ENCODE data around the gene CCNK.

The CCNK gene

DNA sequence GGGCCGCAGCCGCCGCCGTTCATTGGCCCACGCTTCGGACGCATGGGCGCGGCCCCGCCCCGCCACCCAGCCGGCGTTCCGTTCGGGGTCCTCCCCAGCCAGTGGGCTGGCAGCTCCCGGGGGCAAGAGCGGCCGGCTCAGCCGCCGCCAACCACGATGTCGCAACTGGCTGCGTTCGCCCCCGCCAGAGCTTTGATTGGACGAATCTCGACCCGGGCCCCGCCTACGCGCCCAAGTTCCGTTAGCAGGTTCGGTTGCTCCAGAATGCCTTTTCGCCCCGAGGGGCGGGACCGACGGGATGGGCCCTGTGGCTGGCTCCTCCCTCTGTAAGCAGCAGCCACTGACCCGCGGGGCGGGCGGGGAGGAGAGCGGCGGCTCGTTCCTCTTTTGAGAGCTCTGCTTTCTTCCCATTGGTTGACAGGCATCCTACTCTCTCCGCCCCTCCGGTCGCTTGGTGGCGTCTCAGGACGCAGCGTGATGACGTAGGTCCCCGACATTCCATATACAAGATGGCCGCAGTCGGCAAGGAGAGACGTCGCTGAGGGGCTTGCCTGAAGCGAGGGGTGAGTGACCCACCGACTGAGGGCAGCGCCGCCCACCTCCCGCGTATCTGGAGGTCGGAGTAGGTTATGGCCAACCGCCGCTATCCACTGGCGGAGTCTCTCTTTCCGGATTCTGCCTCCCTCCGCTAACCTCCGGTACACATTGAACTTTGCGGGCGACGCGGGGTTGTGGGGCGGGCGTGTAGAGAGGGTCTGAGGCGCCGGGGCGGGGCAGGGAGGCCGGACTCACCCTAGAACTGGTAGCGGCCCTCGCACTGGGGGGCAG, at the start of gene CCNK:
TSS of gene CCNK (plus strand) at position 493 of the 828 bp plus-strand sequence. CDS start 11,269 bp downstream, outside the sequence.
- TF ChIP-seq Cebpa-rat (IDR thresholded peaks at IDR 0.05): peak in 9 of 11 experiments; percentile 60 to 88 (median 81); a peak in 16 of 22 replicates
- peak within 1 kb of the TSS; percentile 87 to 99 (median 96) for H3K4me2 ChIP-seq
- peaks cover 0 to 8% (median 0%) of the 10 kb centered on the region in 11 experiments; a peak in 2 of 22 replicates for H3K36me3 ChIP-seq
- peaks cover 43 to 76% (median 57%) of the 10 kb centered on the region in 10 experiments for H3K4me1 ChIP-seq
- no peaks in the 10 kb centered on the region for H3K9me3 ChIP-seq (replicated peaks in 1 of 11)
- peak within 1 kb of the TSS; percentile 92 to 98 (median 95) for H3K9ac ChIP-seq
- peaks cover 72 to 93% (median 85%) of the 10 kb centered on the region in 11 experiments for H4K20me1 ChIP-seq
- H3K27me3 ChIP-seq: no peaks in the 10 kb centered on the region
- peak within 1 kb of the TSS; percentile 89 to 98 (median 95) for H3K4me3 ChIP-seq
- peak within 1 kb of the TSS; percentile 90 to 97 (median 94) for H3K27ac ChIP-seq

DNA sequence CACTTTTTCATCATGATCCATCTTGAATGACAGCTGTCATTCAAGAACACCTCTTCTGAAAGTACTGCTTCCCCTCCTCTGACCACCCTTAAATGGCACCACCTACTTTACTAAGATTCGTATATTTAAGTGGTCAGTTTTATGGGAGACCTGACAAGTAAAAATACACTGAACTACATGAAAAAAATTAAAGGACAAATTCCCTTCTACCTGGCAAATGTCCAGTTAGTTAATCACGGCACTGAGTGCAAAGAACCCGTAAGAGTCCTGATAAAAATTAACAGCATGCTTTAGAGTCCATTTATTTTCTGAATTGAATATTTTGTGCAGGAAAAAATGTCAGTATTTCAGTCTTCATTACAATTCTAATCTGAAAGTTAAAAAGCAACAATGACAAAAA, 49.2 kb upstream of the CCNK start:
- H4K20me1 ChIP-seq: peaks cover 0 to 93% (median 43%) of the 10 kb centered on the region in 11 experiments; a peak in 20 of 22 replicates
- H3K9ac ChIP-seq: no peak overlapping the region
- H3K4me2 ChIP-seq: no peak overlapping the region
- TF ChIP-seq Cebpa-rat (IDR thresholded peaks at IDR 0.05): no peak
- no peaks in the 10 kb centered on the region for H3K27me3 ChIP-seq
- peaks cover 83 to 100% (median 95%) of the 10 kb centered on the region in 11 experiments for H3K36me3 ChIP-seq
- H3K27ac ChIP-seq: no peak overlapping the region
- H3K9me3 ChIP-seq (replicated peaks in 1 of 11): peaks cover 11 to 25% (median 18%) of the 10 kb centered on the region in 11 experiments; a peak in 21 of 22 replicates
- no peak overlapping the region for H3K4me3 ChIP-seq
- H3K4me1 ChIP-seq: peaks cover 19 to 30% (median 25%) of the 10 kb centered on the region in 10 experiments

DNA sequence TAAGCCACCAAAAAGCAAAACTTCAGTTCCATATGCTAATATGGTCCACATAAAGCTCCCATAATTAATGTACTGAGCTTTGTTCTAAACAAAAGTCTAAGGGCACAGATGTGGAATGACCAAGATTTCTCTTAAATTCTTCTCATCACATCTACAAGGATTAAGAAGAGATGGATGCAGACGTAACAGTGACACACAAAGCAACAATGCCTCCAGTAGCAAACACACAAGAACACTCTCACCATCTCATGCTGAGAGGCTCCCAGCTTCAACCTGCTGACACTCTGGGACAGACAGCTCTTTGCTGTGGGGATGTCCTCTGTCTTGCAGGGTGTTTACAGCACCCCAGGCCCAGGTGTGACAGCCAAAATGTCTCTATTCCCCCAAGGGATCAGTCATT, 48.7 kb upstream of the CCNK start:
- no peak for TF ChIP-seq Cebpa-rat (IDR thresholded peaks at IDR 0.05)
- no peak overlapping the region for H3K9ac ChIP-seq
- H3K27ac ChIP-seq: no peak overlapping the region
- peaks cover 0 to 93% (median 44%) of the 10 kb centered on the region in 11 experiments; a peak in 20 of 22 replicates for H4K20me1 ChIP-seq
- H3K4me3 ChIP-seq: no peak overlapping the region
- H3K4me2 ChIP-seq: no peak overlapping the region
- H3K4me1 ChIP-seq: peaks cover 24 to 34% (median 27%) of the 10 kb centered on the region in 10 experiments
- peaks cover 11 to 25% (median 18%) of the 10 kb centered on the region in 11 experiments; a peak in 21 of 22 replicates for H3K9me3 ChIP-seq (replicated peaks in 1 of 11)
- no peaks in the 10 kb centered on the region for H3K27me3 ChIP-seq
- peaks cover 78 to 100% (median 95%) of the 10 kb centered on the region in 11 experiments for H3K36me3 ChIP-seq

DNA sequence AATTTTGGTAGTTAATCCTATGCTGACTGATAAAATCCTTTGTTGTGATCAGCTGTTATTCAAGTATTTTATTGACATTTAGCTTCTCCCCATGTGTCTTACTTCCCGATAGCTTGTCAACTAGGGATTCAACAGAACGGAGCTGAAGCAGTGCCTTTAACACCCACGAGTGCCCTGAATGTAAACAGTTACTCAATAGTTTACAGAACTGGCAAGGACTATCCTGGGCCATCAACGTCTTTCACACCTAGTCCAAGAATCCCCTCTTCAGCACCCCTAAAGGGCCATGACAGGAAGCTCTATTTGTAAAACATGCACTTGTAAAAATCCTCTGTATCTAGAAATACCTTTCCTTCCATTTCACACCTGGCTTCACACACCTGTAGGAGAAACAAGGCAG, 45.9 kb upstream of the CCNK start:
- no peak for TF ChIP-seq Cebpa-rat (IDR thresholded peaks at IDR 0.05)
- no peaks in the 10 kb centered on the region for H3K27me3 ChIP-seq
- peak overlapping the region in 1 of 11 experiments; percentile 64; a peak in 1 of 22 replicates for H3K27ac ChIP-seq
- H3K9me3 ChIP-seq (replicated peaks in 1 of 11): peaks cover 0 to 5% (median 0%) of the 10 kb centered on the region in 11 experiments; a peak in 3 of 22 replicates
- H4K20me1 ChIP-seq: peaks cover 0 to 87% (median 52%) of the 10 kb centered on the region in 11 experiments; a peak in 21 of 22 replicates
- H3K4me3 ChIP-seq: no peak overlapping the region
- H3K4me2 ChIP-seq: peak overlapping the region in 3 of 11 experiments; percentile 65 to 90 (median 86); a peak in 5 of 22 replicates
- peaks cover 73 to 99% (median 92%) of the 10 kb centered on the region in 11 experiments for H3K36me3 ChIP-seq
- H3K9ac ChIP-seq: no peak overlapping the region
- peaks cover 31 to 46% (median 37%) of the 10 kb centered on the region in 10 experiments for H3K4me1 ChIP-seq

DNA sequence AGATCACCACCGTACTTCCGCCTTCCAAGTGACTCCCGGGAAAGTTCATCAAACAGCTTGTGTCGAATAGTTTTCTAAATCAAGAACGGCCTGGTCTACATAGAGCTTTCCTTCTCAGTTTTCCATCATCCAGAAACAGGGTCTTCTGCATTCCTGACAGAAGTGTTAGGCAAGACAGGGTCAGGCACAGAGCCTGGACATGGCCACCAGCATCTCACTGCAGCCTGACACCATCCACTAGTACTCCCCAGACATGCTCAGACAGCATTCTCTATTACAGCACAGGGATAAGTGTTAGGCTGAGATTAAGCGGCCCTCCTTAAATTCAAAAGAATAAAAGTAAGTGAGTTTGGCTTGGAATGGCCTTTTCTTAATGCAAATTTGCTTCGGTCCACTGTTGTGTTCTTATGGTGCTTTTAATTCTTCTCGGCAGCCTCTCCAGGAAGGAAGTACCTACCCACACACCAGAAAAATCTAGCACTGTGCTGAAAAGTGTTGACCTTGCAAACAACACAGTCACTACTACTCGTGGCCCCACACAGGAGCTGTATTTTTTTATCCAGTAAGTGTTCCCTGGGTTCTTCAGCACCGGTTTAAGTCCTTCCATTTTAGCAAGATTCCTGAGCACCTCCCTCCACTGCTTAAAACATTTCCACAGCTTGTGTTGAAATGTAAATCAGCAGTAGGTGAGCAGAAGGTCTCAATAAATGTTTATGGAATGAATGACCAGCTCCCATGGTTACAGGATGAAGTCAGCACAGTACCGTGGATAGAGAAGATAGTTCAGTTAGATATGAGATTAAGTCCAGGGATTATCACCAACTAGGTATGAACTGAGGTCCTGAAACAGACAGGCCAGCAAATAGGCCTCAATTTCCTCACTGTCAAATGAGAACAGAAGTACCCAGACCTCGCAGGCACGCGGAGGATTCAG, 44.7 kb upstream of the CCNK start:
- Histone ChIP-seq H3K9ac (peak overlapping the region in 3 of 11 experiments; percentile 23 to 65 (median 52); a peak in 5 of 22 replicates), H3K36me3 (peaks cover 73 to 99% (median 92%) of the 10 kb centered on the region in 11 experiments), H3K27ac (peak overlapping the region in 5 of 11 experiments; percentile 11 to 64 (median 59); a peak in 8 of 22 replicates), H3K4me2 (peak overlapping the region; percentile 42 to 90 (median 56)), H4K20me1 (peaks cover 8 to 87% (median 52%) of the 10 kb centered on the region in 11 experiments; a peak in 21 of 22 replicates), H3K4me1 (peaks cover 21 to 43% (median 29%) of the 10 kb centered on the region in 10 experiments), H3K4me3 (no peak overlapping the region), H3K9me3 (replicated peaks in 1 of 11) (0 out of 22 replicates have a peak, but pooled peaks cover 0 to 3% (median 0%) of the 10 kb centered on the region in 11 experiments), H3K27me3 (no peaks in the 10 kb centered on the region)
- no peak for TF ChIP-seq Cebpa-rat (IDR thresholded peaks at IDR 0.05)

DNA sequence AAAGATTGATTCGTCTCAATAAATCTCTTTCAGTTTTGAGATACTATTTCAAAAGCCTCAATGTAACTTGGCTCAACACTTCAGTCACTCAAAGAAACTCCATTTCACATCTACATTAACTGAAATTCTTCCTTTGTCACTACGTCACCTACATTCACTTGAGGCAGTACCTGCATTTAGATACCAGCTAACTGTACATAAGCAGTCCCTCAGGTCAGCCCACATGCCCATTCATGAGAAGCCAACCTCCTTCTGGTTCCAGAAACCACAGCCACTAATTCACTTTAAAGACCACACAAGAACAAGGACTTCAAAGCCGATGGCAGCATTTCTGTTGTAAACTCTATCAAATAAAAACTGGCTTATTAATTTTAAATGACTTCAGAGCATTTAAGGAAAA, 43.5 kb upstream of the CCNK start:
- Histone ChIP-seq H3K36me3 (peaks cover 74 to 99% (median 92%) of the 10 kb centered on the region in 11 experiments), H3K4me2 (peak overlapping the region in 6 of 11 experiments; percentile 45 to 90 (median 63); a peak in 8 of 22 replicates), H3K4me1 (peaks cover 21 to 43% (median 28%) of the 10 kb centered on the region in 10 experiments), H3K9ac (no peak overlapping the region; a peak in 1 of 22 replicates), H4K20me1 (peaks cover 8 to 88% (median 62%) of the 10 kb centered on the region in 11 experiments; a peak in 21 of 22 replicates), H3K27ac (peak overlapping the region in 2 of 11 experiments; percentile 64; a peak in 2 of 22 replicates), H3K9me3 (replicated peaks in 1 of 11) (0 out of 22 replicates have a peak, but pooled peaks cover 0 to 3% (median 0%) of the 10 kb centered on the region in 11 experiments), H3K27me3 (no peaks in the 10 kb centered on the region), H3K4me3 (no peak overlapping the region)
- no peak for TF ChIP-seq Cebpa-rat (IDR thresholded peaks at IDR 0.05)

DNA sequence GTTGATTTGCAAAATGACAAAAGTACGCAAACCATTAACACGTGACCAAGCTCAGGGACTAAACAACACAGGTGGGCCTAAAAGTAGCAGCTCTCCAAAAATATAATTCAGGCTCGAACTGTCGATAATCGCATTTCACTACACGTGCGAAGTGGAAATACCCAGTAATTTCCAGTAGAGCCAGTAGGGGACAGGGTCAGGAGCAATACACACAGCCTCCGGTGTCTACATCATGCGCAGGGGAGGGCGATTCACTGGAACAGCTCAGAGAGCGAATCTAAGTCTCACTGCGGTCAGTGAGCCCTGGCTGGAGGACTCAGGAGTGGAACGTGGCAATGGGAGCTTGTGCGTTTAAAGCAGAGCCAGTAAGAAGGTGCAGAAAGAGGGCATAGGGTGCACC, 40.9 kb upstream of the CCNK start:
- H3K36me3 ChIP-seq: peaks cover 81 to 99% (median 94%) of the 10 kb centered on the region in 11 experiments
- no peaks in the 10 kb centered on the region for H3K27me3 ChIP-seq
- H3K4me1 ChIP-seq: peaks cover 21 to 40% (median 28%) of the 10 kb centered on the region in 10 experiments
- no peak overlapping the region for H3K9ac ChIP-seq
- no peak overlapping the region for H3K4me3 ChIP-seq
- no peak for TF ChIP-seq Cebpa-rat (IDR thresholded peaks at IDR 0.05)
- H4K20me1 ChIP-seq: peaks cover 17 to 93% (median 73%) of the 10 kb centered on the region in 11 experiments; a peak in 21 of 22 replicates
- H3K9me3 ChIP-seq (replicated peaks in 1 of 11): no peaks in the 10 kb centered on the region
- no peak overlapping the region for H3K4me2 ChIP-seq
- no peak overlapping the region for H3K27ac ChIP-seq

Measured in BLaER1 treated with 17β-estradiol and CSF1 and Interleukin-3, amounts not matched to agents 10 nM and 100 nM (cell line).